Thyroid gland (tissue), 4 donors: Measurements from ENCODE around the gene C4orf50. TPM values are rescaled to one million over a fixed set of nuclear protein-coding genes. Genes with fewer than 3 reads are reported as not detected.

ENCODE experiments used
- DNase-seq, 2 donors: peaks; one replicate each; pipeline ENCODE4 v3.0.0-alpha.2; 2019
- H3K27ac ChIP-seq, 3 donors: fragments of 200-600 bp; sonication (generic); 1 replicate in 2 of 3; 2 replicates in 1 of 3; pipeline ENCODE4 v1.5.1; 2016 to 2019; ENCODE audit warnings: mild to moderate bottlenecking in 1 of 3, moderate library complexity in 1 of 3
- H3K27me3 ChIP-seq: fragments of 200-600 bp; sonication (generic); one replicate; pipeline ENCODE4 v1.5.1; 2019
- H3K36me3 ChIP-seq, 2 donors: fragments of 200-600 bp; sonication (generic); one replicate each; pipeline ENCODE4 v1.5.1; 2016 to 2019
- H3K4me1 ChIP-seq, 2 donors: fragments of 200-600 bp; sonication (generic); one replicate each; pipeline ENCODE4 v1.5.1; 2017 to 2019
- H3K4me3 ChIP-seq, 3 donors: fragments of 200-600 bp; sonication (generic); replicated peaks in 1 of 3; 1 replicate in 2 of 3; 2 replicates in 1 of 3; pipeline ENCODE4 v1.5.1; 2016; ENCODE audit warnings: mild to moderate bottlenecking in 1 of 3
- H3K9me3 ChIP-seq: fragments of 200-600 bp; sonication (generic); one replicate; pipeline ENCODE4 v1.5.1; 2017
- CTCF ChIP-seq, 6 experiments: fragments of 200-600 bp in 3 of 6; fragments of 450-650 bp in 3 of 6; sonication (generic) in 3 of 6; IDR thresholded peaks; one replicate each; pipeline ENCODE4 v1.5.1; 2016 to 2019; ENCODE audit warnings: antibody characterized with exemption in 6 of 6, mild to moderate bottlenecking in 2 of 6, inconsistent platforms in 1 of 6, moderate library complexity in 1 of 6
- POLR2A ChIP-seq, 2 donors: fragments of 450-650 bp; IDR thresholded peaks; one replicate each; pipeline ENCODE4 v1.6.1; 2017; ENCODE audit warnings: antibody characterized with exemption in 2 of 2, mild to moderate bottlenecking in 2 of 2, moderate library complexity in 1 of 2
- WGBS, 2 donors: methylation state at CpG; one replicate each; pipeline ENCODE4 v1.1.5; 2017; 5-methylcytosine and 5-hydroxymethylcytosine counted together
- intact Hi-C: fragments of 100-400 bp; cut with DNase I; formaldehyde crosslinking; loops from one replicate; pipeline ENCODE4 v1.15.1; 2023
- total RNA-seq, 4 donors: library from RNA; depleted of rRNA; stranded (reverse); fragments of >200 nt; gene quantifications; one replicate each; pipeline ENCODE4 v1.2.3, GENCODE V29; 2016

C4orf50 gene
- total RNA-seq, 4 donors from 2014 or later, result 0.11 to 0.15 (median 0.13) TPM; not detected in 1

GRCh38 chr4:5970381-5971077 lies 47.7 kb downstream of the C4orf50 start:
- Histone ChIP-seq H3K9me3 (no peaks in the 10 kb centered on the region), H3K27ac (no peak overlapping the region), H3K4me3 (no peak overlapping the region), H3K4me1 (no peaks in the 10 kb centered on the region), H3K27me3 (no peaks in the 10 kb centered on the region), H3K36me3 (no peaks in the 10 kb centered on the region)
- TF ChIP-seq POLR2A (IDR thresholded peaks at IDR 0.05), result no peak
- no peak for TF ChIP-seq CTCF (IDR thresholded peaks at IDR 0.05)
- no peak for DNase-seq
- WGBS, 2 donors, result 79 to 83% methylated on average over 11 to 15 of the region's 16 CpGs
- intact Hi-C loops, result no loop called here

GRCh38 chr4:5969777-5970176 lies 48.5 kb downstream of the C4orf50 start:
- Histone ChIP-seq H3K4me1 (no peaks in the 10 kb centered on the region), H3K9me3 (no peaks in the 10 kb centered on the region), H3K4me3 (no peak overlapping the region), H3K27me3 (no peaks in the 10 kb centered on the region), H3K27ac (no peak overlapping the region), H3K36me3 (no peaks in the 10 kb centered on the region)
- intact Hi-C loops, result no loop called here
- no peak for TF ChIP-seq CTCF (IDR thresholded peaks at IDR 0.05)
- no peak for TF ChIP-seq POLR2A (IDR thresholded peaks at IDR 0.05)
- 60 to 73% methylated on average over 6 of the region's 6 CpGs for WGBS, 2 donors
- DNase-seq, result no peak

- Histone ChIP-seq H3K4me3 (no peak overlapping the region), H3K27ac (no peak overlapping the region), H3K27me3 (no peaks in the 10 kb centered on the region), H3K36me3 (no peaks in the 10 kb centered on the region), H3K4me1 (no peaks in the 10 kb centered on the region), H3K9me3 (no peaks in the 10 kb centered on the region)
- intact Hi-C loops, result no loop called here
- no peak for TF ChIP-seq CTCF (IDR thresholded peaks at IDR 0.05)
- DNase-seq, result no peak
- 87 to 91% methylated on average over 5 of the region's 5 CpGs for WGBS, 2 donors
Measured at GRCh38 chr4:5969336-5969735, 48.9 kb downstream of the C4orf50 start.

- H3K4me3 ChIP-seq, result no peak overlapping the region
- no peaks in the 10 kb centered on the region for H3K36me3 ChIP-seq
- no peaks in the 10 kb centered on the region for H3K27me3 ChIP-seq
- no peak for TF ChIP-seq POLR2A (IDR thresholded peaks at IDR 0.05)
- TF ChIP-seq CTCF (IDR thresholded peaks at IDR 0.05), result no peak
- H3K4me1 ChIP-seq, result no peaks in the 10 kb centered on the region
- 80 to 88% methylated on average over 9 to 10 of the region's 10 CpGs for WGBS, 2 donors
- H3K9me3 ChIP-seq, result no peaks in the 10 kb centered on the region
- intact Hi-C loops, result no loop called here
- no peak for DNase-seq
- H3K27ac ChIP-seq, result no peak overlapping the region
Measured at GRCh38 chr4:5968246-5968645, 50.0 kb downstream of the C4orf50 start.

- Histone ChIP-seq H3K4me1 (no peaks in the 10 kb centered on the region), H3K9me3 (no peaks in the 10 kb centered on the region), H3K4me3 (no peak overlapping the region), H3K27ac (no peak overlapping the region), H3K36me3 (no peaks in the 10 kb centered on the region), H3K27me3 (no peaks in the 10 kb centered on the region)
- WGBS, 2 donors, result 16 to 37% methylated on average over 4 to 6 of the region's 6 CpGs
- no peak for DNase-seq
- TF ChIP-seq POLR2A (IDR thresholded peaks at IDR 0.05) (no peak), CTCF (IDR thresholded peaks at IDR 0.05) (no peak)
- intact Hi-C loops, result no loop called here
Measured at GRCh38 chr4:5967783-5968182, 50.4 kb downstream of the C4orf50 start.
